ENCODE data around the gene HNRNPU.
"Not testable (repeated sequence)": the region's sequence is repeated elsewhere in the genome, so short reads cannot be mapped to it uniquely, and the experiment has no call there.

Gene HNRNPU

DNA sequence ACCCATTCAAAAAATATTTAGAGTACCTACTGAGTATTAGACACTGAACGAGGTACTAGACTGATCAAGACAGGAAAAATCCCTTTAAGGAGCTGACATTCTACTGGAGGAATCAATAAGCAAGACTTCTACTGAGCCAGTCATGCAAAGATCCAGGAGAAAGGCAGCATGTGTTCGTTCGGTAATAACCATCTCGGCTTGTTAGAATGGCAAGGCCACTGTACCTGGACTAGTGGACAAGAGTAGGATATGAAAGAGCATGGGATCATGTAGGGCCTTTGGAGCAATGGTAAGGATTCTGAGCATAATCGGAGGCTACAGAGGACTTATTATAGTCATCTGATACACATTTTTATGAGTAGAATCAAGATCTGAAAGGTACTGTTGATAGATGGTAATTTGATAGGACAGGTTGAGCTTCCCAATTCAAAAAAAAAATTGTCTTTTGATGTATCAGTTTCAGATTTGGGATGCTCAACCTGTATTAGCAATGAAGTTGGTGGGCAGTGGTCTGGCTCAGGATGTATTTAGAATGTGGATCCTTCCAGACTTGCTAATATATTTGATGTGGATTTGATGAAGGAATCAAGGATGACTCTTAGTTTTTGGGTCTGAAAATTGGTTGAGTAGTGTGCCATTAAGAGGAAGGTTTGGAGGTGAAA, 26.6 kb downstream of the HNRNPU start:
- DNase-seq: no peak

DNA sequence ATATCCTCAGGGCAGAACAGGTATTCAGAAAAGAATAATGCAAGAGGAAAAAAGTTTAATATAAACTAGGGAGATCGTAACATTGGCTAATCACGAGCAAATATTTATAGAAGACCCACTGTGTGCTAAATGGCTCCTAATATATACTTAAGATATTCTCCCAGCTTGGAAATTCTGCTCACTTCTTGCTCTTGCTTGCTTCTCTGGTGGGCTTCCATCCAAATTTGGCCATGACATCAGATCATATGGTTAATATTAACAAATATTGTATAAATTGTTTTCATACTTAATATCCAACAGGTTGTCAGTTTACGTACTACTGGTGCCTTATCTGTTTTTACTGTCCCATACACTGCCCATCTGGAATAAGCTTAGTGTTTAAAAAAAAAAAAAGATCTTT, 27.8 kb downstream of the HNRNPU start:
- no peak for DNase-seq

DNA sequence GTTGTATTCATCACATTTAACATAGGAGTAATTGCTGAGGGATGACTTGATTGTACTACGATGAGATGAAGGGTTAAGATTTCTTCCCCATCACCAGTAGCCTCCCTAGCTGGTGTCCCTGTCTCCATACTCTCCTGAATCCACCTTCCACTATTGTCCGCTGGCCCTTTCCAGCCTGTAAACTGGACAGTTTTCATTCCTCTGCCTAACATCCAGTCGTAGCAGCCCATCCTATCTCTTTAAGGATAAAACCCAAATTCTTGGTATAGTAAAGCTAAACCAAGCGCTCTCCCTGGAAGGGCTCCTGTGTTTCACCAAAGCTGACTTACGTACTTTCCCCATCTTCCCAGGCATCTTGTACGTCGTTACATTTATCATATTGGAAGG, 28.2 kb downstream of the HNRNPU start:
- no peak for DNase-seq

DNA sequence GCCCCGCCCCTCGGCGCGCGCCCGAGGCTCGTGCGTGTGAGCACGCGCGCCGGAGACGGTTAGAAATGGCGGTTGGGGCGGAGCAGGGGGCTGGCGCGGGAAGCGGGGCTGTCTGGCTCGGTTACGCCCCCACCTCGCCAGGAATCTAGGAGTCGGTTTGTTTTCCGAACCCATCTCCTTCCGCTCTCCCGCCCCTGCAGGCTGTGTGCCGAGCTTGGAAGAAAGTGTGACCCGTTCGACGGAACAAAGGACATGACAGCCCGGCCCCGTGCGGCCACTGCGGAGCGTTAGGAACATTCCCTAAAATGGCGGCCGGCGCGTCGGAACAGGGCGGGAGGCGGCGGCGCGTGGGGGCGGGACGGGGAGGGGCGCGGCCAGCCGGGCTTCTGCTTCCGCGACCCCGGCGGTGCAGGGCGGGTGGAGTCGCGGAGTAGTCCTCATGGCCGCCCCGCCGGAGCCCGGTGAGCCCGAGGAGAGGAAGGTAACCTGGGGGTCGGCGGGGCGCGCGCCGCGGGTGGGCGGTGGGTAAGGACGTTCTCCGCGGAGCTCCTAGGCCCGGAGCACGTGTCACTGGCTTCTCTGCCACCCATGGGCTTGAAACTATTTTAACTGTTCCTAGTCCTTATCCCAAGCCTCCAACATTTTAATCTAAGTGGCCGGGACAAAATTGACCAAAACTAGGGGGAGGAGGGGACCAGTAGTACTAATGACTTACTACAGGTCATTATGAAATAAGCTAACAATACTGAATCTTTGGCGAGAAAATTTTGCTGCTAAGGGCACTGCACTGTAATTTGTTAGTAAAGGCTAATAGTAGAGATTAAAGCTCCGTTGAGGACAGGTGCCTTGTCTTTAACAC, 28.8 kb downstream of the HNRNPU start, which contains the start of gene COX20:
Gene COX20 (plus strand): TSS at position 383 of the 859 bp plus-strand sequence. CDS start 57 bp downstream, at position 440.
- peak; percentile 82 for DNase-seq

DNA sequence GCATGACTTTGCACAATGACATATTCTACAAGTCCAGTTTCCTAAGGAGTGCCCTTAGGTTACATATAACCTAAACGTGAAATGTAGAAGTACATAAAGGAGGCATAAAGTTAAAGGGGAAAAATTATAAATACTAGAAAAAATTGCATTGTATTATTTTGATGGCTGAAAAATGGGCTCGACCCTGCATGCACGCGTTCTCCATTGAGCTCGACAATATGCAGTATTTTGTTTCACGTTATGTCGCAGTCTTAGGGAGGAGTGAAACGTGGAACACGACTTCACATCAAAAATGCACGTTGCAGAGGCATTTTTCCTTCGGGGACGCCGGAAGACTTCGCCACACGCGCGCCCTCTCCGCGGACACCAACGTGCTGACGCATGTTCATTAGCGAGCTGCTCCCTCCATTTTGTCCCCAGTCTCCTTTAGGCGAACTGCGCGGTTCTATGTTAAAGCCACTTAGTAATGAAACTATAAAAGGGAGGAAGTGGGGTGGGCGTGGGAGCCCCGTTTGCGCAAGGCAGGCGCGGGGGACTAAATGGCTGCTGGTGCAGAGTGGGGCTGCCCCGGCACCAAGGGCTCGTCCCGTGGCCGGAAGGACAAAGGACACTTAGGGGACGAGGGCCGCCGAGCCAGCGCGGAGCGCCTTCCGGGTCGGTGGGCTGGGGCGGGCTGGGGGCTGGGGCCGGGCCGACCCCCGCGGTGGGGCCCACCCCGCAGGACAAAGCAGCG, 29.6 kb downstream of the HNRNPU start:
- peak; percentile 88 for DNase-seq

DNA sequence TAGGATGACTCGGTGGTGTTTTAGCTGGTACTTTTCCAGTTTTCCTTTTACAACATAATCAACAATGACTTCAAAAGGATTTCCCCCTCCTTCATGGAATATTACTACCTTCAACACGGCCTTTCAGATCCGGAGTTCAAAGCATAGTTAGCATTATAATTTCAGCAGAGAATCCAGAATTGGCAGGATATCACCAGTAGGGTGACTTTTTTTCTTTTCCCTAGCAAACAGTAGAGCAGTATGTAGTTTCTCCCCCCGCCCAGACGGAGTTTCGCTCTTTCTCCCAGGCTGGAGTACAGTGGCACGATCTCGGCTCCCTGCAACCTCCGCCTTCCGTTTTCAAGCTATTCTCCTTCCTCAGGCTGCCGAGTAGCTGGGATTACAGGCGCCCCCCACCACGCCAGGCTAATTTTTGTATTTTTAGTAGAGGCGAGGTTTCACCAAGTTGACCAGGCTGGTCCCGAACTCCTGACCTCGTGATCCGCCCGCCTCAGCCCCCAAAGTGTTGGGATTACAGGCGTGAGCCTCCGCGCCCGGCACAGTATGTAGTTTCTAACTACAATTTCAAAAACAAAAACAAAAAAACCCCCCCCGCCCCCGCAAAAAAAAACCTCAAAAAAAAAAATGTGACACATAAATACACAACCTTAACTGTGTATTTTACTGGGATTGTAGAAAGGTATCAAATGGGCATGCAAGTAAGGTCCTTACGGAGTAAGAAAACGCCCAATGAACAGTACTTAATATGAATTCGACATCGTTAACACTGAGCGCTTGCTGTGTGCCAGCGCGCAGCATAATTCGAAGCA, 30.4 kb downstream of the HNRNPU start:
- DNase-seq: peak; percentile 65

DNA sequence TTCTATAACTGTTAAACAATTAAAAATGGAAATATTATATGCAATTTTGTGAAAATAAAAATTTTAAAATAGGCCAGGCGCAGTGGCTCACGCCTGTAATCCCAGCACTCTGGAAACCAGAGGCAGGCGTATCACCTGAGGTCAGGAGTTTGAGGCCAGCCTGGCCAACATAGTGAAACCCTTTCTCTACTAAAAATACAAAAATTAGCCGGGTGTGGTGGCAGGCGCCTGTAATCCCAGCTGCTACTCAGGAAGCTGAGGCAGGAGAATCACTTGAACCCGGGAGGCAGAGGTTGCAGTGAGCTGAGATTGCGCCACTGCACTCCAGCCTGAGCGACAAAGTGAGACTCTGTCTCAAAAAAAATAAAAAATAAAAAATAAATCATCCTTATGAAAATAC, 31.1 kb downstream of the HNRNPU start:
- DNase-seq: not testable (repeated sequence)

DNA sequence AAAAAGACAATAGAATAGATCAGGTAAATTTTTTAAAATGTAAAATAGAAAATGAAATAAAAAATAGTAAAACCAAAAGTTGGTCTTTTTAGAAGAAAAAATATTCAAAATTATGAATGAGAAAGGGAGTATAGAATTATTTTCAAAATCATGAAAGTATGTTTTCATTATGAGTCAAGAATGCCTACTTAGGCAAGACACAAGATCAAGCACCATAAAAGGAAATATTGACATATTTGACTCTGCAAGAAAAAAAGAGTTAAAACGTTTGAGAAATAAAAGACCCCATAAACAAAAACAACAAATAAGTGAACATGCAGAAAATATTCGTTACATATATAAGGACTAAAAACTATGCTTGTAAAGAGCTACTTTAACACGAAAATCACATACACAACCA, 33.7 kb downstream of the HNRNPU start:
- no peak for DNase-seq

DNA sequence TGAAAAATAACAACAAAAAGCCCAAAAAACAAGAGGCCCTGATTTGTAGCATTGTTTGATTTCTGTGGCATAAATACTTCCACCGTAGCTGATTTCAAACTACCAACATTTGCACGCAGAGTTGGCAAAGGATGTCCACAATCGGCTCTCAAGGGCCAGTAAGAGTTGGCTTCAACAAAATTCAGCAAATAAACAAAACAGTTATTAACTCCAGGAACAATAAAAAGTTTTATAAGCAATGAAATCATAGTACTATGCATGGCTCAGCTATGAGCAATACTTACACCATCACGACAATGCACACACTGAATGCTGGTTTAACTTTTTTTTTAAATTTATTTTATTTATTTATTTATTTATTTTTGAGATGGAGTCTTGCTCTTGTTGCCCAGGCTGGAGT, 37.6 kb downstream of the HNRNPU start:
- no peak for DNase-seq

DNA sequence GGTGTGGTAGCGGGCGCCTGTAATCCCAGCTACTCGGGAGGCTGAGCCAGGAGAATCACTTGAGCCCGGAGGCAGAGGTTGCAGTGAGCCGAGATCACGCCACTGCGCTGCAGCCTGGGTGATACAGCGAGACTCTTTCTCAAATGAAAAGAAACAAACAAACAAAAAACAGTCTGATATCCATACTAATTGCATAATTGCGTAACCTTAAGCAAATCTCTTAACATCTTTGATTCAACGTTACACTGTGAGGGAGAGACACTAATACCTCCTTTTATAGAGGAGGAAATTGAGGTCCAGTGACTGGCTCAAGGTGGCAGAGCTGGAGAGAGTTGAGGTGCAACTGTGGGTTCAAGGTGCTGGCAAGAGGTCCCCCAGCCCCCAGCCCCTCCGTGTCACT, 41.5 kb downstream of the HNRNPU start:
- no peak for DNase-seq

DNA sequence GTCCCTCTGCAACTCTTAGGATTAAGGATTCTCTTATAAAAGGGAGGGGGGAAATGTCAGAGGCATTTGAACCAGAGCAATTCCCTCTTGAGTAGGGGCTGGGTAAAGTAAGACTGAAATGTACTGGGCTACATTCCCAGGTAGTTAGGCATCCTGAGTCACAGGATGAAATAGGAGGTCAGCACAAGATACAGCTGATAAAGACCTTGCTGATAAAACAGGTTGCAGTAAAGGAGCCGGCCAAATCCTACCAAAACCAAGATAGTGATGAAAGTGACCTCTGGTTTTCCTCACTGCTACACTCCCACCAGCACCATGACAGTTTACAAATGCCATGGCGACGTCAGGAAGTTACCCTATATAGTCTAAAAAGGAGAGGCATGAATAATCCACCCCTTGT, 43.2 kb downstream of the HNRNPU start:
- DNase-seq: no peak

DNA sequence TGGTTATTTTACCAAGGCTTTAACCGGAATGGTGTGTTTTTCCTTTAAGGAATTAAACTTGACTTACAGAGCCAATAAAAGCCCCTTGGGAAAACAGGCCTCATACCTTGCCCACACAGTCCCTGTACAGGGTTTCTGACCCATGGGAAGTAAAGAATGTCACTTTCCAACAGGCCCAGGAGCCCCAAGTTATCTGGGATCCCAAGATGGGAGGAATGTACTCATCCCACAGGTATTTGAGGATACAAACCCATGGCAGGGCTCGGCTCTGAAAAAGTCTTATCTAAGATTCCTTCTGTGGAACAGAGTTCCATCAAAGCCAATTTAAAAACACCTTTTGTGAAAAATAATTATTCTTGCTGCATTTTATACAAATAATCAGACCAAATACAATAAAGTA, 44.2 kb downstream of the HNRNPU start:
- DNase-seq: no peak

DNA sequence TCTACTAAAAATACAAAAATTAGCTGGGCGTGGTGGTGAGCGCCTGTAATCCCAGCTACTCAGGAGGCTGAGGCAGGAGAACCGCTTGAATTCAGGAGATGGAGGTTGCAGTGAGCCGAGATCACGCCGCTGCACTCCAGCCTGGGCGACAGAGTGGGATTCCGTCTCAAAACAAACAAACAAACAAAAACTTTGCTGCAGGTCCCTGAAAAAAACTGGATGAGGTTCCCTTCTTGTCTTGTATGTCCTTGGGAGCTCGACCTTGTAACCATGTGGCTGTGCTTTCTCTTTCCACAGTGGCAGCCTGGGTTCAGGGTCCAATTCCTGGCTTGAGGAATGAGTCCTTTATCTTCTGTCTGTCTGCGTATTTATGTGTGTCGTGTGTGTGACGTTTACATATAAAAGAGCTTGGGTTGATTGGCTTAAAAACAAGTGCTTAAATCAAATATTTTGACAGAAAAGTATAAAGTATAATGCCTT, 46.9 kb downstream of the HNRNPU start:
- no peak for DNase-seq

DNA sequence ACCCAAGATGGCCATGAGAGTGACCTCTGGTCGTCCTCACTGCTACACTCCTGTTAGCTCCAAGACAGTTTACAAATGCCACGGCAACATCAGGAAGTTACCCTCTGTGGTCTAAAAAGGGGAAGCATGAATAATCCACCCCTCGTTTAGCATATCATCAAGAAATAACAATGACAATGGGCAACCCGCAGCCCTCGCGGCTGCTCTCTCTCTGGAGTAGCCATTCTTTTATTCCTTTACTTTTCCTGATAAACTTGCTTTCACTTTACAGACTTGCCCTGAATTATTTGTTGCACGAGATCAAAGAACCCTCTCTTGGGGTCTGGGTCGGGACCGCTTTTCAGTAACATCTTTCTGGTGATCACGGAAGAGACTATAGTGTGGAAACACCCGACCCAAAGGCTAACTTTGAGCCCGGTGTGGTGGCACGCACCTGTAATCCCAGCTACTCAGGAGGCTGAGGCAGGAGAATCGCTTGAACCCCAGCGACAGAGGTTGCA, 48.7 kb downstream of the HNRNPU start:
- DNase-seq: no peak

DNA sequence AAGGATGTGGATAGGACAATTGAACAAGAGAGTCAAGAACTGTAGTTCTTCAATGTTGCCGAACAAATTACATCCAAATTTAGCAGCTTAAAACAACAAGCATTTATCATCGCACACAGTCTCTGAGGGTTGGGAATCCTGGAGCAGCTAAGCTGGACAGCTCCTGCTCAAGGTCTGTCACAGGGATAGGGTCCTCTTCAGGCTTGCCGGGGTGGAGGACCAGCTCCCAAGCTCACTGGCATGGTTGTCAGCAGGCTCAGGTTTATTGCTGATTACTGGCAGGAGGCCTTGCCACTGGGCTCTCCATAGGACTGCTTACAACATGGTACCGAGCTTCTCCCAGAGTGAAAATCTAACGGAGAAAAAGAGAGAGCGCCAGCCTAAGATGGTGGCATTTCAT, 51.0 kb downstream of the HNRNPU start:
- no peak for DNase-seq

DNA sequence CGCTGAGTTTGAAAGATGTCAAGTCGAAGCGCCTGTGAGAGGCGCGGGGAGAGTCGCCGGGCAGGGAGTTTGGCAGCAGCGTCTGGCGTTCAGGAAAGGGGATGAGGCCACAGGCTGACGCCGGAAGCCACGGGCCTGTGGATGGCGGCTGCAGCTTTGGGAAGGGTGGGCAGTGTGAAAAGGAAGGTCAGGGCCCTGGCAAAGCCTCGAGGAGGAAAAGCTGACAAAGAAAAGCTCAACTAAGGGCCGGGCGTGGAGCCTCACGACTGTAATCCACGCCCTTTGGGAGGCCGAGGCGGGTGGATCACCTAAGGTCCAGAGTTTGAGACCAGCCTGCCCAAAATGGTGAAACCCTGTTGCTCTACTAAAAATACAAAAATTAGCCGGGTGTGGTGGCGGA, 54.1 kb downstream of the HNRNPU start:
- DNase-seq: no peak

DNA sequence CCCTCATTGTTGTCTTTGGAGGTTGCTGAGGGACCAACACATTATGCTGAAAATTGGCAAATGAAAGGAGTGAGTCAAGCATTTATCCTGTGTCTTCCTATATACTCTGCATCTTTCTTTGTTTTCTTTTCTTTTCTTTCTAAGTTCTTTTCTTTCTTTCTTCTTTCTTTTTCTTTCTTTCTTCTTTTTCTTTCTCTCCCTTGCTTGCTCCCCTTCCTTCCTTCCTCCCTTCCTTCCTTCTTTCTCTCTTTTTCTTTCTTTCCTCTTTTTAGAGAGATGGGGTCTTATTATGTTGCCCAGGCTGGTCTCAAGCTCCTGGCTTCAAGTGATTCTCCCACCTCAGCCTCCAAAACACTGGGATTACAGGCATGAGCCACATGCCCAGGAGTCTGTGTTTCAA, 57.2 kb downstream of the HNRNPU start:
- DNase-seq: no peak

DNA sequence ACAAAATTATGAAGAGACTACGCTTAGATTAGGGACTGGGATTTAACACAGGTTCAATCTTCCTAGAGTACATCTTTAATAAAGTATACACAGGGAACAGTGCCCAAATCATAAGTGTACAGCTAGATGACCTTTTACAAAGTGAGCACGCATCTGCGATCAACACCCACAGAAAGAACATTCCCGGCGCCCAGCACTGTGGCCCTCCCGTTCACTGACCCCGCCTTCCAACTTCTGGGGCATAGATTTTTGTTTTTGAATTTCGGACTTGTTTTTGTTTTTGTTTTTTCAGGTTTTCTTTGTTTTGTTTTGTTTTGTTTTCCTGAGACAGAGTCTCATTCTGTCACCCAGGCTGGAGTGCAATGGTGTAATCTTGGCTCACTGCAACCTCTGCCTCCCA, 59.5 kb downstream of the HNRNPU start:
- DNase-seq: no peak

DNA sequence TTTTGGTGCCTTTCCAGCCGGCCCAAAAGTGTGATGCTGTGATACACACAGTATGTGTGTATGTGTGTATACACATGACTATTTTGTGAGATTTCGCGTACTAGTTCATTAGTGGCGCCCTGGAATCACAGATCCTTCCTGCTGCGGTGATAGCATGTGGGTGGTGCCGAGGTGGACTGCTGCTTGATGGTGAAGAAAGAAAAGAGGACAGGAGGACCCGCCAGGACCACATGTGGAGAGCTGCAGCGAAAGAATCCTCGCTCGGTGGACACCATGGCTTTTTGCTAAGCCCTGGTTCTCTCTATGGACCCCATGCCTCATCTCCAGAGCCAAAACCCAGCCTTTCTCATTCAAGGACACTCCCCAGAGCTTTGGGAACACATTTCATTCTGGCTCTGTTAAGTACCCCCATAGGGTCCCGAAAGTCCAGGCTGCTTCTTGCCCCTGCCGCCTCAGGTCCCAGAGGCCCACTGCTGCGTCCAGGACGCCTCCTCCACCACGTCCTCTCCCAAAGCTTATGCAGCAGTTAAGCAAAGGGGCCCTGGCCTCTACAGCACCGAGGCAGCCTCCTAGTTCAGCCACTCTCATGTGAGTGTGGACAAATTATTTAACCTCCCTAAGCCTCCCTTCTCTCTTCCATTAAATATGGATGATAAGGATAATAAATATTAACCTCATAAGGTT, 61.6 kb downstream of the HNRNPU start:
- no peak for DNase-seq

DNA sequence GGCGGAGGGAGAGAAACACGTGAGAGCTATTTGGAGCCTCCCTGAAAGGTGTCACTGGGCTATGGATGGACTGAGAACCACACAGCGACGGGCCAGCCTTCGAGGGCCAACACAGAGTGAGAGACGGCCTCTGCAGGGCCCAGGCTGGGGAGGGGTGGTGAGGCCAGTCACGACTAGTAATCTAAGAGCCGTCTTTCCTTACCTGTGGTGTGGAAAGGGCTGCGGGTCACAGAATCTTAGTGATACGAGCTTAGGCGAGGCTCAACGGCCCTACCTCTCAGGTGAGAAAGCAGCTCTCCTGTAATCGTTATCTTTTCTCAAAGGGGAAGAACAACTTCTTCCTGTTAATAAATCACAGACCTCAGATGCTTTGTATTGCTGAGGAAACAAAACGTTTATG, 62.3 kb downstream of the HNRNPU start:
- DNase-seq: no peak

DNA sequence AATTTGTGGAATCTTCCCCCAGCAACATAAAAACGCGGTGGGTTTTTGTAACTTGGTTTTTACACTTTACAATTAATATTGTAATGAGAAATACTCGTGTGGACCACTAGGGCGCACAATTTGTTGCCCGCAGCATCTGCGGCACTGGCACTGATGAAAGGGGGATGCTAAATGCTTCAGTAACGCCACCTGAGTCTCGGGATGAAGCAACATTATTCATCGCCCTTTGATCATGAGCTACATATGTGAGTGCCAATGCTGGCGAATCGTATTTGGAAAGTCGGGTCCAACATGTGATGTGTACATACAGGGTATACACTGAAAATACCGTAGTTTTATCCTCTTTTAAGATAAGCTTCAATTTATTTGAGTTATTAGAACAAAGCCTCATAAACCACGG, 63.1 kb downstream of the HNRNPU start:
- no peak for DNase-seq

DNA sequence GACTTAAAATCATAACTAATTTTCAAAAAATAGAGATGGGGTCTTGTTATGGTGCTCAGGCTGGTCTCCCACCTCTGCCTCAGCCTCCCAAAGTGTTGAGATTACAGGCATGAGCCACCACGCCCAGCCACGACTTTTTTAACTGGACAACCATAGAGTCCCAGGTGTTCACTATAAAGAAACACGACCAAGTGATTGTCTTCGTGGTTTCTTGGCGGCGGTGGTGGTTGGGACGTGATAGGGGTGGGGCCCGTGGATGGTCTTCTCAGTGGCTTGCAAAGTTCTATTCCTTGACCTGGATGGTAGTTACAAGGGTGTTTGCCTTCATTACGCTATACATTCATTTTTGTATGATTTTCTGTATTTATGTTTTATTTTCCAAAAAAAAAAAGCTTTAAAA, 63.5 kb downstream of the HNRNPU start:
- DNase-seq: no peak
